ENCODE measurements around the gene CHRM3. TPM values are rescaled to one million over a fixed set of nuclear protein-coding genes. Genes with fewer than 3 reads are reported as not detected.

Gene CHRM3
- total RNA-seq, 1 donor from 2014 or later, result 2.7 TPM

DNA sequence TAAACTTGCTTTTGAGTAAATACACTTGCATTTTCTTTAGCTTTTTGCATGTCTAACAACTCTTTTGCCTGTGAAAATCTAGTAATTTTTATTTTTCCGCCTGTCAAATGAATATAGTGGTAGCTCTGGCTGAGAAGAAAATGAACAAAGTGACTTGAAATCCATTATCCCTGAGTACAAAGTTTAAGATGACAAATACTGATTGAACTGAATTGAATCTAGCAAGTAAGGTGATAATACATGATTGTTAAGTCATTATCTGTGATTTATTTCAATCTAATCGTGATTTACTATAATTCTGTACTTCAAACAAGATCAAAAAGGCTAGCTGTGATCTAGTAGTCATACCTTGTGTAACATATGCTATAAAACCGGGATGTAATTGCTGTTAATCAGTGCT lies 42.8 kb downstream of the CHRM3 start:
- H3K4me3 Mint-ChIP-seq, result no peak overlapping the region
- no peaks in the 10 kb centered on the region for H3K4me1 Mint-ChIP-seq
- H3K27me3 Mint-ChIP-seq (ENCODE audit: low read depth), result no peaks in the 10 kb centered on the region
- TF ChIP-seq, protein P1, sequence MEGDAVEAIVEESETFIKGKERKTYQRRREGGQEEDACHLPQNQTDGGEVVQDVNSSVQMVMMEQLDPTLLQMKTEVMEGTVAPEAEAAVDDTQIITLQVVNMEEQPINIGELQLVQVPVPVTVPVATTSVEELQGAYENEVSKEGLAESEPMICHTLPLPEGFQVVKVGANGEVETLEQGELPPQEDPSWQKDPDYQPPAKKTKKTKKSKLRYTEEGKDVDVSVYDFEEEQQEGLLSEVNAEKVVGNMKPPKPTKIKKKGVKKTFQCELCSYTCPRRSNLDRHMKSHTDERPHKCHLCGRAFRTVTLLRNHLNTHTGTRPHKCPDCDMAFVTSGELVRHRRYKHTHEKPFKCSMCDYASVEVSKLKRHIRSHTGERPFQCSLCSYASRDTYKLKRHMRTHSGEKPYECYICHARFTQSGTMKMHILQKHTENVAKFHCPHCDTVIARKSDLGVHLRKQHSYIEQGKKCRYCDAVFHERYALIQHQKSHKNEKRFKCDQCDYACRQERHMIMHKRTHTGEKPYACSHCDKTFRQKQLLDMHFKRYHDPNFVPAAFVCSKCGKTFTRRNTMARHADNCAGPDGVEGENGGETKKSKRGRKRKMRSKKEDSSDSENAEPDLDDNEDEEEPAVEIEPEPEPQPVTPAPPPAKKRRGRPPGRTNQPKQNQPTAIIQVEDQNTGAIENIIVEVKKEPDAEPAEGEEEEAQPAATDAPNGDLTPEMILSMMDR (conservative IDR thresholded peaks at IDR 0.05), result no peak
- no peak for DNase-seq (ENCODE audit: low read depth, low spot score)
- no peak overlapping the region for H3K27ac Mint-ChIP-seq (ENCODE audit: unreplicated experiment)
- no peaks in the 10 kb centered on the region for H3K36me3 Mint-ChIP-seq (ENCODE audit: low read depth)
- H3K9me3 Mint-ChIP-seq, result no peaks in the 10 kb centered on the region

DNA sequence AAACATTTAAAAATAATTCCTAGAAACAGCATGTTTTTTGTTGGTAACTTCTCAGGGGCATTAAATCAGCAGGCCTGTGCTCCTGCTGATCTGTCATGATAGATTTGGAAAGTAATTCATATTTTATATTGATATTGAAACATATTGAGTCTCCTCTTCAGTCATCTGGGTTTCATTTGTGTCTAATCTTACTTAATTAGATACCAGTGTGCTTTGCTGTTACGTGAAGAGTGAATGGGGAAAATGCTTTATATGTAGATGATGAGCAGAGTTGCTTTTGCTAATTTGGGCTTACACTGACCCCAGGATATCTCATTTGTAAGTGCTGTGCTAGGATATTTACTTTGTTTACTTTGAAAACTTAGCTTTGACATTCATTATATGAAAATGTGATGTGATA lies 45.9 kb downstream of the CHRM3 start:
- Mint-ChIP-seq H3K9me3 (no peaks in the 10 kb centered on the region), H3K27ac (ENCODE audit: unreplicated experiment) (no peak overlapping the region), H3K36me3 (ENCODE audit: low read depth) (no peaks in the 10 kb centered on the region), H3K27me3 (ENCODE audit: low read depth) (no peaks in the 10 kb centered on the region), H3K4me3 (no peak overlapping the region), H3K4me1 (no peaks in the 10 kb centered on the region)
- no peak for DNase-seq (ENCODE audit: low read depth, low spot score)
- TF ChIP-seq, protein P1 (conservative IDR thresholded peaks at IDR 0.05), result no peak

DNA sequence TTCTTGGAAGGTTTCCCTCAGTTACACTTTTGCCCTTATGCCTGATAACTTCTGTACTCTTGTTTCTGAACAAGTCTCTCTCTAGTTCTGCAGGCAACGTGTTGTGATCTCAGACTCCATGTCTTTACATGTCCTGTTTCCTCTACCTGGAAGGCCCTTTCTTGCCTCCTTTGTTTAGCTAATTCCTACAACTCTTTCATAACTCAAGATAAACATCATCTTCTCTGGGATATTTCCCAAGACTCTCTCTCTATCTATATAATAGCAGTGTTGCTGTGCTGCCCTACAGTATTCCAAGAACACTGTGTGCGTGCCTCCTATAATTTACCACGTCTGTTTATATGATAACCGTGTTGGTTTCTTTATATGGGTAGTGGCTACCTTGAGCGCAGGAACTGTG lies 47.8 kb downstream of the CHRM3 start:
- TF ChIP-seq, protein P1 (conservative IDR thresholded peaks at IDR 0.05), result no peak
- H3K27me3 Mint-ChIP-seq (ENCODE audit: low read depth), result no peaks in the 10 kb centered on the region
- H3K27ac Mint-ChIP-seq (ENCODE audit: unreplicated experiment), result no peak overlapping the region
- no peak for DNase-seq (ENCODE audit: low read depth, low spot score)
- H3K4me3 Mint-ChIP-seq, result no peak overlapping the region
- no peaks in the 10 kb centered on the region for H3K4me1 Mint-ChIP-seq
- H3K36me3 Mint-ChIP-seq (ENCODE audit: low read depth), result no peaks in the 10 kb centered on the region
- H3K9me3 Mint-ChIP-seq, result peaks cover 1% of the 10 kb centered on the region
